HG03521 (cell line): ENCODE measurements around the gene RBM5.

Experiments used
- ATAC-seq: cut with Tn5 transposase; IDR thresholded peaks from one replicate; pipeline ENCODE4 v1.9.1; 2021; ENCODE audit warnings: mild to moderate bottlenecking, moderate library complexity; ENCODE audit not compliant: unreplicated experiment

RBM5 gene

GRCh38 chr3:50138266-50139200 is 49.8 kb downstream of the RBM5 start:
- no peak for ATAC-seq

GRCh38 chr3:50139308-50139707 is 50.6 kb downstream of the RBM5 start:
- no peak for ATAC-seq

DNA sequence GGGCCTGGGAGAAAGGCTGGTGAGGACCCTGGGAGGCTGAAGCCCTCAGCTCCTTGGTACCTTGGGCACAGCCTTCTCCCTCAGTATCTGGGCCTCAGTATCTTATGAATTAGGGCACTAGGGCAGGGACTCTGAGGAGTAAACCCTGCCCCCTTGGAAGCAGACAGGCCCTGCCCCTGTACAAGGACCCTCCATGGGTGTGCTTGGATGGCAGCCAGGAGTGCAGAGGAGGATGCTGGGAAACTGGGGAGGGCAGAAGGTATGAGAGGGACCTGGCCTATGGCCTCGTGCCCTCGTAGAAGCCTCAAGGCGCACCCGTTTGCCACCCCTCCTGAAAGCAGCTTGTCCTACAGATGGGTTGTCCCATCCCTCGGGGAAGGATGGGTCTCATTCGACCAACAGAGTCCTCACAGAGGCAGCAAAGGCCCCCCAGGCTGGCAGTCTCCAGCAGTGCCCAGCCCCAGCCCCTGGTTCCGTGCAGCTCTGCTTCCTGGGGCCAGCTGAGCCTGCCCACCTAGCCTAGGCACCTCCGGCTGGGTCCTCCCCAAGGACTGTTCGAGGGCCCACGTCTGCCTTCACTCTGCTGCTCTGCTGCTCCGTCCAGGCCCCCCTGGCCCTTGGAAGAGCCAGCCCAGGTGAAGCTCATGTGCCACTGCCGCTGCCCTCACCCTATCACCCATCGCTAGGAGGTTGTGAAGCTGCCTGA is 51.2 kb downstream of the RBM5 start:
- no peak for ATAC-seq

DNA sequence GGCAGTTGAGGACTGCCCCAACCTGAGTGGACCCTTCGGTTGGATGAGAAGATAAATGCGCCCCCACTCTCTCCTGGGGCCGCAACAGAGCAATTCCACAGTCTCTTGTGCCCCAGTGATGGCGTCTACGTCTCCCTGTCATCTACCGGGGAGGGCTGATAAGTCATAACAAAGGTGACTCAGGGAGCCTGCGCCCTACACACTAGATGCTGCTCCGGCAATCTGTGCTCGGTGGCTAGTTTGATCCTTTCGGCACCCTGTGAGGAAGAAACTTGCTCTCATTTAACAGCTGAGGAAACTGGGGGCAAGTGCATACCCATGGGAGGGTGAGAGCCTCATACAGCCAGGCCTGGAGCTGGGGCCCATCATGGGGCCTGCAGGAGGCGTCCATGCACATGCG is 52.3 kb downstream of the RBM5 start:
- no peak for ATAC-seq

DNA sequence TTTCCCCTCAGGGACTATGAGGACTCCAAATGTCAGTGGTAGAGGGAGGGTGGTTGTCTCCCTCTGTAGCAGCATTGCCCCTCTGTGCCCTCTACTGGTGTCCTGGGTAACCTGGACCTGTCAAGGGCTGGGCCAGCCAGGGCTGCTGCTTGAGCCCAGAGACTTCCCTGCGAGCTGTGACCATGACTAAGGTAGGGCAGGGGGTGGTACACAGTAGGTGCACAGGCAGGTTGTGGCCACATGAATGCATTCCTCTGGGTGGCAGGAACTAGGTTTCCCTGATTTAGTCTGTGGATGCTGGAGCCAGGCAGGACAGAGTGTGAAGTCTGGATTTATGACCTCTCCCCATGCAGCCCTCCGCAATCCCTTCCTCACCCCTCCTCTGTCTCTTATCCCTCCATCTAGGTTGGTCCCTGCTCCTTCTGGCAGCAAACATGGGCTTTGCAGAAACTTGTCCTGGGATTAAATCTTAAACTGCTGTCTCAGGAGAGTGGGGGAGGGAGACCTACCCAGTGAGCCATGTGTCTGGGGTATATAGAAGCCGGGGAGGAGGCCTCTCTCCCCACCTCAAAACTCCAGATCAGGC is 57.7 kb downstream of the RBM5 start:
- ATAC-seq: no peak

GRCh38 chr3:50147016-50147415 is 58.3 kb downstream of the RBM5 start:
- ATAC-seq: no peak

- no peak for ATAC-seq
These were observed 58.7 kb downstream of the RBM5 start for GRCh38 chr3:50147447-50147846.

DNA sequence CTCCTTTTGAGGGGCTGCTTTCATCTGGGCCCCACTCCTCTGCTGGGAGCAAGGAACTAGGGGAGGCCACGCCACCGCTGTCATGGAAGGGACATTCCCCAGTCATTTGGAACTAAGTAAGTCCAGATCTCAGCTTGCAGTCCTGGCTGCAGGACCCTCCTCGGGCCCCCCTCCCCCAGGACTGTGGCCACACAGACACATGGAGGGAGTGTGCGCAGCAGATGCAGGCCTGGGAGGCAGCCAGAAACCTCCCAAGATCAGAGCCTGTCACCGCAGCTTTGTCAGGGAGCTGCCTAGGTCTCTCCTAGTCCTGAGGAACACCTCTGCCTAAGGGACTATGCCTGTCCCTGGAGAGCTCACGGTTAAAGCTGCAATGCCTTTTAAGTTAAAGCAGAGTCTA is 59.1 kb downstream of the RBM5 start:
- no peak for ATAC-seq

DNA sequence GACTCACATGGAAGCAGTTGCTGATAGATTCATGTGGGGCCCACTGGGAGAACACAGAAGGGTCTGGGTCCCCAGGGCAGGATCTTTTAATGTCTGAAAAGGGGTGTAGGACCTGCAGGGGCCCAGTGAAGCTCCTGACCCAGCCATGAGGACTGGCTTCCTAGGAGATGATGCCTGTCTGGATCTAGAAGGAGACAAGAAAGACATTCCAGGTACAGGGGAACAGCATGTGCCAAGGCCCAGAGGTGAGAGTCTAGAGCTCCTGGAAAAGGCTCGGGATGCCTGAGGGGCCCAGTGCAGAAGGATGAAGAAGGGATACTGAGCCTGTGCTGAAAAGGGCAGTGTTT is 61.7 kb downstream of the RBM5 start:
- ATAC-seq: no peak

DNA sequence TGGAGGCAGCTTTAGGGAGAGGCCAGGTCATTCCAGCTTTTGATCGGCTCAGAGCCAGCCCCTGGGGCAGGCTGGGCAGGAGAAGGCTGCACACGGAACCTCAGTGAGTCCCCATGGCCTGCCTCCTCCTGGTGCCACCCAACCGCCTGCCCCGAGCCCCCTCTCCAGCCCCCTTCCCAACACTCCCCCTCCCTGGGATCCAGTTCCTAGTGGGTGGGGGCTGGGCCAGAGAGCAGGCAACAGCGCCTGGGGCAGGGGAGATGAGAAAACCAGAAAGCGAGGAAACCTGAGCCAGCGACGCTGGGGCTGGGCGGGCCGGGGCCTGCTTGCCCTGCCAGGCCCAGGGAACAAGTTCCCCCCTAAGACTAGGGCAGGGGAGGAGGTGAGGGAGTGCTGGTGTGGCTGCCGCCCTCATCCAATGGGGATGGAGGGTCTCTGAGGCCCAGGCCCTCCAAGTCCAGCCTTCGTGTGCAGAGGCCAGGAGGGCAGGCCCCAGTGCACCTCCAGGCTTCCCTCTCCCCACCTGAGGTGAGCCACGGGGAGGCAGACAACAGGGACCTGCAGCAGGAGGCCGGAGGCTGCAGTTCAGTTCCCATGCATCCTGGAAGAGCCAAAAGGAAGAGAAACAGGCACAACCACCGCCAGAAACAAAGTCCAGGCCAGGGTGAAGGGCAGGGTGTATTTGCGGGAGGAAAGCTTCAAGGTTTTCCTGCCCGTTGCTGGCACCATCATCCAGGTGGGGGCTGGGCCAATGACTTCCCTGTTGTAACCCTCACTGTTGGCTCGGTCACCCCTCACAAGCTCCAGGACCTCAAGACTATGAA is 62.4 kb downstream of the RBM5 start:
- no peak for ATAC-seq

GRCh38 chr3:50151728-50152127 is 63.0 kb downstream of the RBM5 start:
- ATAC-seq: no peak

DNA sequence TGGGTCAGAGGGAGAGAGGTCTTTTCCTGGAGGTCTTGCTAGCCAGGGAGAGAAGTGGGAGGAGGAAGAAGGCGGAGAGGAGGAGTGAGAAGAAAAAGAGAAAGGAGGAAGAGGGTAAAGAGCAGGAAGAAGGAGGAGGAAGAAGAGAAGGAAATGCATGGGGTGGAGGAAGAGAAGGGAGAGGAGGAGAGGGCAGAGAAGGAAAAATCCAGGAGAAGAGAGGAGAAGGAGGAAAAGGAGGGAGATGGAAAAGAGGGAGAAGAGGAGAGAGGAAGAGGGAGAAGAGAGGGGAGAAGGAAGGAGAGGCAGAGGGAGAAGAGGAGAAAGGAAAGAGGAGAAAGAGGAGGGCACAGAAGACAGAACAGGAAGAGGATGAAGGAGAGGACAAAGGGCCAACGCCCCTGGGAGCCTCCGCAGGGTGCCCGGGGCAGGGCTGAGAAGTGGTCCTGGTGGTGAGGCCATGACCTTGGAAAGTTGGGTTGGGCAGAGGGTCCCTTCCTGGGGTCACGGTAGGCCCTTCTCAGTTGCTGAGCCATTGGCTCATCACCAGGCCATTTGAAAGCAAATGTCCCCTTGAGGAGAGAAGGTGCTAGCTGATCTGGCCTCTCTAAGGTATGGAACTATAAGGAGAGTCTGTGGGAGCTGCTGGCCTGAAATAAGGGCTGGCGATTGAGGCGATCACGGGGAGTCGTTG is 65.2 kb downstream of the RBM5 start:
- no peak for ATAC-seq

- peak; percentile 17 for ATAC-seq
These were observed 65.7 kb downstream of the RBM5 start for GRCh38 chr3:50154476-50154839.

DNA sequence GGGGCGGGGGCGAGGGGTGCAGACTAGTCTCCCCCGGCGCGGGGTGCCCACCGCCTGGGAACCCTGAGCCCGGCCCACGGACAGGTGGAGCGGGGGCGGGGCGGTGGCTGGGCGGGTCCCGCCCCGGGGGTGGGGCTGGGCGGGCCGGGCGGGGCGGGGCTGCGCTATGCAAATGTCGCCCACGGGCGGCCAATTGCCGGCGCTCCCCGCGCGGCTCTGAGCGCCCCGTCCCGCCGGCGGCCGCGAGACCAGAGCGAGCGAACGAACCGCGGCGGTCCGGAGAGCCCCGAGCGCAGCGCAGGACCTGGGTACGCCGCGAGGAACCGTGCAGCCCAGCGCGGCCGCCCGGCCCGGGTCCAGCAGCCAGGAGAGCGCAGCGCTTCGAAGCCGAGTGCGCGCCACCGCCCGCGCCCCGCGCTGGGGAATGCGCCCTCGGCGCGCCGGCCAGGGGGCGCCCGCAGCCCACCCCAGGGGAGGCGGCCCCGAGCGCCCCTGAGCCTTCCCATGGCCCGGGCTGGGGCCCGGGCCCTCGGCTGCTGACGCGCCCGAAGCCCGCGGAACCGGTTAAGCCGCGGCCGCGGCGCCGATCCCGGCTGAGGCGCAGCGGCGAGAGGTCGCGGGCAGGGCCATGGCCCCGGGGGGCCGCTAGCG is 66.2 kb downstream of the RBM5 start, which contains the start of gene SEMA3F:
Gene SEMA3F (plus strand): TSS at position 485 of the 651 bp plus-strand sequence. CDS start 4,299 bp downstream, outside the sequence.
- peak; percentile 75 for ATAC-seq

DNA sequence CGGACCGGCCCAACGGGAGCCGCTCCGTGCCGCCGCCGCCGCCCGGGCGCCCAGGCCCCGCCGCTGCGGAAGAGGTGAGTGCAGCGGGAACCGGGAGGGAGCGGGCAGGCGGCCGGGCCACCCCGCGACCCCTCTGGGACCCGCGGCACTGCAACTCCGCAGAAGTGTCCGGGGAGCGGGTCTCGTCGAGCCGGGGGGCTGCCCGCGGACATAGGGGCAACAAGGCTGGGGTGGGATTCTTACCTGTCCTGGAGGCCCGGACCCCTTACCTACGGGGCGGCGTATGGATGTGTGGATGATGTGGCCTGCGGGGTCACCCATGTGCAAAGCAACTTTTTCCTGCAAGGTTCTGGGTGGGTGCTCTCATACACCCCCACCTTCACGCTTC is 66.8 kb downstream of the RBM5 start:
- ATAC-seq: no peak

DNA sequence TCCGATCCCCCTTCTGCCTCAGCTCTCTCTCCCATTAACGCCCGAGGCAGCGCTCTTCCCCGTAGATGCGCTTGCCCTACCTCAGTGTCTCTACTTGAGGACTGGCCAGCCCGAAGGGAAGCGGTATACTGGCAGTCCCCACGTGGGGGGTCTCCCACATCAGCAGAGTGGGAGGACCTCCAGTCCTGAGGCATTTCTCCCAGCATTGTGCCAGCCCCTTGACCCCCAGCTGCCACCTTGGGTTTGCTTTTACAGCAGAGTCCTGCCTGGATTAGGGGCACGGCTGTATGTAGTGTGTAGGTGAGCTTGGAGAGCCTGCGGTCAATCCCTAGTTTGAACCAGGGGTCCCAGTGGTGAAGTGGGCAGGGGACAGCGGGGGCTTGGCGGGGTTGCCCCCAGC is 67.2 kb downstream of the RBM5 start:
- ATAC-seq: no peak

DNA sequence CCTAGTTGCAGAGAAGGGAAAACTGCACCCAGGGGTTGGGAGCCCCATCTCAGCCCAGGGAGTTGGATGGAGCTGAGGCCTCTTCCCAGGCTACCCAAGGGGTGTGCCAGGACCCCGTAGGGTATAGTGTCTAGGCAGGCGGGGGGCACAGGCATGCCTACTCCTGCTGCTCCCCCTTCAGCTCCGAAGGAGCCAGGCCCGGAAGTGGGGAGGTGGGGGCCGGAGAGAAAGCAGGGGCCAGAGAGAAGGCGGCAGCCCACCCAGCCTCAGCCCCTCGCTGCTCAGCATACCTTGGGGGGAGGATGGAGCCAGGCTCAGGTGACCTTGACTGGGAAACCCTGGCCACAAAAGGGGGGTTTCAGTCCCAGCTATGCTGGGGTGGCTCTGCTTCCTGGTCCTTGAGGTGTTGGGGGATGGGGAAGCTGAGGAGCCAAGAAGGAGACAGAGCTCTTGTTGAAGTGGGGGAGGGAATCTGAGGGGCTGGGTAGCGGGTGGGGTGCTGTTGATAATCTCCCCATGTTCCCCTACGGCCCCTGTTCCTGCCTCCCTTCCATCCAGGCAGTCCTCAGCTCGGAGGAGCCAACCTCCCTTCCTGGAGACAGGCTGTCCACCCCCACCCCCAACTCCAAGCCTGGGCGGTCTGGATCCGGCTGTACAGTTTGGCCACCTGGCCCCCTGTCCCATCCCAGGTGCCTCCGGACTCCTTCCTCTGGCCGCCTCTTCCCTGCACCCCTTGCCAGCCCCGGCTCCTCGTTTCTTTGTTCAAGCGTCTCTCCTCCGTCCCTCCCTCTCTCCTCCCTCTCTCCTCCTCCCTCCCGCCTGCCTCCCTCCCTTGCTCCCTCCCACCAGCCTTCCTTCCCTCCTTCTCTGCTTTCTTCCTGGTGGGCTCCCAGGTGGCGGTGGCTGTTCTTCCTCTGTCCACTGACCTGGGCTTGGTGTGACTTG is 68.1 kb downstream of the RBM5 start:
- ATAC-seq: no peak

DNA sequence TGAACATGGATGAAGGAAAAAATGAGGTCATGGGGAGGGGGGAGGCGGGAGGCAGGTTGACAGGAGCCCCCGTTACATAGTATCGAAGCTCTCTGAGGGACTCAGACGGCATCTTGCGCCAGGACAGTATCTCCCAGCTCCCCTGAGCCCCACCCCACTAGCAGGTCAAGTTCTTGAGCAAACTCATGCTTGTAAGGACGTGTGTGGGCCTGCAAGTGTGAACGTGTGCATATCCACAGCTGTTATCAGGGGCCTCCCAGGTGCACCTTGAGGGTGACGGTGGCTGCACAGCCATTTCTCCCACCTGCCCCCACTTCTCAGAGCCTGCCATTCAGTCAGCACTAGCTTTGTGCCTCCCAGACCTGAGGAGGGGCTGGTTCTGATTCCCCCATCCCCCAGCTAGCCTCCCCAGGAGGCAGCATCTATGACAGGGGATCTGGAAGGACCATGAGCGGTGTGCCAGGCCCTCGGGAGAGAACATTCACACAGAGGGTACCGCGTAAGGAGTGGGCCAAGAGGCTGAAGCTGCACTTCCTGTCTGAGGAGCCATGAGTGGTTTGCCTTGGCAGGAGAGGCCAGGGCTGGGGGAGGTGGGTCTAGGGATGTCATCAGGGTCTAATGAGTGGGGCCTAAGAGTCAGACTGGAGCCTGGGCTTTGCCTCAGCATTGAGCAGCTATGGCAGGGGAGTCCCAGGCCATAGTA is 69.3 kb downstream of the RBM5 start:
- ATAC-seq: no peak
